Measurements from ENCODE around the gene PLEKHH1. TPM values are rescaled to one million over a fixed set of nuclear protein-coding genes. Genes with fewer than 3 reads are reported as not detected.

The PLEKHH1 gene
- total RNA-seq, 1 donor from 2014 or later = 32.4 TPM

DNA sequence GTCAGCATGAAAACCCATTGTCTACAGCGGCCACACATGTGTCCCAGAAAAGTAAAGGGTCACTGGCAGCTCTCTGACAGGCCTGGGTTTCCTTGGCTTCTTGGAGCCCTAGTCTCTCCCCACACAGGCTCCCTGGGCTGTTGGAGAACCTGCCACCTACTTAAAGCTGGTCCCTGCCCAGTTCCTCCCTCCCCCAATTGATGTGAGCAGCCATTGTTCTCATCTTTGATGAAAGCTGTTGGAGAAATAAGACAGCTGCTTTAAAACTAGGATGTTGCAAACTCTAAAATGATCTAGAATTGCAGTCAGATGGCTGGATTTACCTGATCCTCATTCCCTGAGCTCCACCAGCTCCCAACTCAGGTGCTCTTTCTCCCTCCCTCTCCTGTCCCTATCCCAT is 4.8 kb upstream of the PLEKHH1 start:
- H3K4me1 Mint-ChIP-seq (ENCODE audit: low read depth, unreplicated experiment) = no peaks in the 10 kb centered on the region
- H3K36me3 Mint-ChIP-seq (ENCODE audit: unreplicated experiment) = no peaks in the 10 kb centered on the region
- no peak overlapping the region for H3K4me3 Mint-ChIP-seq (ENCODE audit: unreplicated experiment)
- H3K9me3 Mint-ChIP-seq (ENCODE audit: unreplicated experiment) = peaks cover 4% of the 10 kb centered on the region
- H3K27ac Mint-ChIP-seq (ENCODE audit: unreplicated experiment) = no peak overlapping the region
- TF ChIP-seq, protein P1, sequence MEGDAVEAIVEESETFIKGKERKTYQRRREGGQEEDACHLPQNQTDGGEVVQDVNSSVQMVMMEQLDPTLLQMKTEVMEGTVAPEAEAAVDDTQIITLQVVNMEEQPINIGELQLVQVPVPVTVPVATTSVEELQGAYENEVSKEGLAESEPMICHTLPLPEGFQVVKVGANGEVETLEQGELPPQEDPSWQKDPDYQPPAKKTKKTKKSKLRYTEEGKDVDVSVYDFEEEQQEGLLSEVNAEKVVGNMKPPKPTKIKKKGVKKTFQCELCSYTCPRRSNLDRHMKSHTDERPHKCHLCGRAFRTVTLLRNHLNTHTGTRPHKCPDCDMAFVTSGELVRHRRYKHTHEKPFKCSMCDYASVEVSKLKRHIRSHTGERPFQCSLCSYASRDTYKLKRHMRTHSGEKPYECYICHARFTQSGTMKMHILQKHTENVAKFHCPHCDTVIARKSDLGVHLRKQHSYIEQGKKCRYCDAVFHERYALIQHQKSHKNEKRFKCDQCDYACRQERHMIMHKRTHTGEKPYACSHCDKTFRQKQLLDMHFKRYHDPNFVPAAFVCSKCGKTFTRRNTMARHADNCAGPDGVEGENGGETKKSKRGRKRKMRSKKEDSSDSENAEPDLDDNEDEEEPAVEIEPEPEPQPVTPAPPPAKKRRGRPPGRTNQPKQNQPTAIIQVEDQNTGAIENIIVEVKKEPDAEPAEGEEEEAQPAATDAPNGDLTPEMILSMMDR (IDR thresholded peaks at IDR 0.05; ENCODE audit: partially characterized antibody, unreplicated experiment) = no peak
- H3K27me3 Mint-ChIP-seq (ENCODE audit: unreplicated experiment) = peaks cover 2% of the 10 kb centered on the region
- DNase-seq = no peak

DNA sequence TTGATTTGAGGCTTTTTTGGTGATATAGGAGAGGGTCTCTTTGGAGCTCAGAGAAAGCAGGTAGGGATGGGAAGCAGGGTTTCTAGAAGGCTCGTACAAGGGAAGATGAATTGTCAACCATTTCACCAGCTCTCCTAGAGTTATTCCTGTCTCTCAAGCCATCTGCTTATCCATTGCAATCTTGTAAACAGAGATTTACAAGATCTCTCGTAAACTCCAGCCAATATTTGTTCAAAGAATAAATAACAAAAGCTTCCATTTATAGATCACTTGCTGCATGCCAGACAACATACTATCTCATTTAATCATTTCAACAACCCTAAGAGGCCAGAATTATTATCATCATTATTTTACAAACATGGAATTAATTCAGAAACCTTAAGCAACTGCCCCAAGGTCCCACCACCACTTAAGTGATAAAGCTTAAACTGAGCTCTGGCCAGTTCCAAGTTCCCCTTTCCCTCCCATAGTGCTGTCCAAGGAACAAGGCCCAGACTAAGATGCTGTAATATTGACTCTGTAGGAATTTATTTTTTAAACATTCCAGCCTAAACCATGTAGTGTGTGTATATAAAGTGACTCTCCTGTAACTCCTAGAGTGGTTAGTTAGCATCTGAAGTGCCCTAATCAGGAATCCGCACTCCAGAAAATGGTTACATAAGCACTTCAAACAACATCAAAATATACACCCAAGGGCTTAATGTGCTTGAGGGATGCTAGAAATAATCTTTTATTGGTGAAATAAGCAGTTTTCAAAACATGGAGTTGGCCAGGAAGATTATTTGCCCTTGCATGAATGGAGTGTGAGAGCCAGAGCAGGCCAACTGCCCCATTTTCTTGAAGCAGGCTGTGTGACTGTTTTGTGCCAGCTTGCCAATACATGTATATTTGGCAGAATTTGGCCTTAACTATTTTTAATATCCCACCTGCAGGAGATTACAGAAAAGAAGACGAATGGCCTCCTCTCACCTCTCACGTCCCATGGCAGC is 2.8 kb upstream of the PLEKHH1 start:
- no peaks in the 10 kb centered on the region for H3K36me3 Mint-ChIP-seq (ENCODE audit: unreplicated experiment)
- TF ChIP-seq, protein P1 (IDR thresholded peaks at IDR 0.05; ENCODE audit: partially characterized antibody, unreplicated experiment) = no peak
- no peak overlapping the region for H3K4me3 Mint-ChIP-seq (ENCODE audit: unreplicated experiment)
- no peak for DNase-seq
- peaks cover 2% of the 10 kb centered on the region for H3K27me3 Mint-ChIP-seq (ENCODE audit: unreplicated experiment)
- H3K4me1 Mint-ChIP-seq (ENCODE audit: low read depth, unreplicated experiment) = no peaks in the 10 kb centered on the region
- no peak overlapping the region for H3K27ac Mint-ChIP-seq (ENCODE audit: unreplicated experiment)
- peaks cover 4% of the 10 kb centered on the region for H3K9me3 Mint-ChIP-seq (ENCODE audit: unreplicated experiment)

DNA sequence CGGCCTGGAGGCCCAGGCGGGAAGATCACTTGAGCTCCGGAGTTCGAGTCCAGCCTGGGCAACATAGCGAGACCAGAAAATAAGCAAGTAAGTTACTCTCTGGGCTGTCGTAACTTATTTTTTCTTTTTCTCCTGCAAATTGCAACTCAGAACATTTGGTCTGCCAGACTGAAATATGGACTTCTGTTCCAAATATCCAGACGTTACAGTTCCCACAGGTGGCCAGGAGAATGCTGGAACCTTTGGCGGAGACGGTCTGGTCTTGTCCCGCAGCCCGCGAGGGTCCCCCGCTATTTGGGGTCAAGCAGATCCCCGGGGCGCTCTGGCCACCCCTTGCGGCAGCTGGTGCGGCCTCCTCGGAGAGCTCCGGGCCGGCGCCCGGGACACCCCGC is 488 bp upstream of the PLEKHH1 start:
- Mint-ChIP-seq H3K27ac (ENCODE audit: unreplicated experiment) (no peak overlapping the region), H3K27me3 (ENCODE audit: unreplicated experiment) (peaks cover 2% of the 10 kb centered on the region), H3K9me3 (ENCODE audit: unreplicated experiment) (peaks cover 4% of the 10 kb centered on the region), H3K4me3 (ENCODE audit: unreplicated experiment) (peak overlapping the region; percentile 75), H3K36me3 (ENCODE audit: unreplicated experiment) (peaks cover 4% of the 10 kb centered on the region), H3K4me1 (ENCODE audit: low read depth, unreplicated experiment) (no peaks in the 10 kb centered on the region)
- no peak for DNase-seq
- TF ChIP-seq, protein P1 (IDR thresholded peaks at IDR 0.05; ENCODE audit: partially characterized antibody, unreplicated experiment) = no peak

DNA sequence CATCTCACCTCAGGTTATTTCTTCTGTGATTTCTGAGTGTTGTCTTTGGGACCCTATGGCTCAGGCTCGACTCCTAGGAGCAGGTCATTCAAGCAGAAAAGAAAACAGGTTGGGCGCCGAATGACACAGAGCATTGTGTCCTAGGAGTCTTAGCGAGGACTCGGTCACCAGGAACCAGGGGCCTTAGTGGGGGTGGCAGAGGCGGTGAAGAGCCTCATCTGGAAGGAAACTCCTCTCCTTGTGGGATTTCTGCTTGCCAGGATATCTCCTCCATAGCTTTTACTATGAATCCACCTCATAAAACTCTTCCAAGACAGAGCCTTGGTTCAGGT is 630 bp downstream of the PLEKHH1 start:
- TF ChIP-seq, protein P1 (IDR thresholded peaks at IDR 0.05; ENCODE audit: partially characterized antibody, unreplicated experiment) = no peak
- H3K27ac Mint-ChIP-seq (ENCODE audit: unreplicated experiment) = peak overlapping the region; percentile 66
- DNase-seq = no peak
- peaks cover 4% of the 10 kb centered on the region for H3K9me3 Mint-ChIP-seq (ENCODE audit: unreplicated experiment)
- peaks cover 2% of the 10 kb centered on the region for H3K27me3 Mint-ChIP-seq (ENCODE audit: unreplicated experiment)
- peak overlapping the region; percentile 81 for H3K4me3 Mint-ChIP-seq (ENCODE audit: unreplicated experiment)
- H3K36me3 Mint-ChIP-seq (ENCODE audit: unreplicated experiment) = peaks cover 4% of the 10 kb centered on the region
- H3K4me1 Mint-ChIP-seq (ENCODE audit: low read depth, unreplicated experiment) = peaks cover 3% of the 10 kb centered on the region

DNA sequence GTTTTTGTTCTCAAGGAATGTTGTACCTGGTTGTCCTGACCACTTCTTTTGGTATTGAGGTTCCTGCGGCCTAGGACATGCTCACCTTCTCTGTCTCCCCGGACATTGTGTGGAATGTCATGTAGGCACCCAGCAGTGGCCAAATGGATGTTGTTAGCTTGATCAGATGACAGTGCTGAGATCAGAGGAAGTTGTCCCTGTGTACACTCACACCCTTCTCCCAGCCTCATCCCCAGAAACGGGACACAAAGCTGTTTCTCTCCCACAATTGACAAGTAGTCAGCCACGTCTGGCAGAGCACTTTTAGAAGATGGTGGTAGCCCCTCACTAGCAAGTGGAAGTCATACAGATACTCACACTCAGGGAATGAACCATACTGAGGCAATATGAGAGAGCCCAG is 3.0 kb downstream of the PLEKHH1 start:
- TF ChIP-seq, protein P1 (IDR thresholded peaks at IDR 0.05; ENCODE audit: partially characterized antibody, unreplicated experiment) = no peak
- Mint-ChIP-seq H3K4me1 (ENCODE audit: low read depth, unreplicated experiment) (peaks cover 10% of the 10 kb centered on the region), H3K9me3 (ENCODE audit: unreplicated experiment) (peaks cover 4% of the 10 kb centered on the region), H3K4me3 (ENCODE audit: unreplicated experiment) (no peak overlapping the region), H3K27ac (ENCODE audit: unreplicated experiment) (no peak overlapping the region), H3K27me3 (ENCODE audit: unreplicated experiment) (peaks cover 2% of the 10 kb centered on the region), H3K36me3 (ENCODE audit: unreplicated experiment) (peaks cover 4% of the 10 kb centered on the region)
- DNase-seq = no peak
